RKO (cell line): ENCODE measurements around the gene PSMB10.
A peak's percentile ranks its signal among the peaks of the same experiment; 100 is the strongest.
"Not testable (repeated sequence)": the region's sequence is repeated elsewhere in the genome, so short reads cannot be mapped to it uniquely, and the experiment has no call there.

Source experiments
- DNase-seq: peaks from one replicate; pipeline ENCODE4 v3.0.0-alpha.2; 2016; ENCODE audit warnings: low spot score

Gene PSMB10

DNA sequence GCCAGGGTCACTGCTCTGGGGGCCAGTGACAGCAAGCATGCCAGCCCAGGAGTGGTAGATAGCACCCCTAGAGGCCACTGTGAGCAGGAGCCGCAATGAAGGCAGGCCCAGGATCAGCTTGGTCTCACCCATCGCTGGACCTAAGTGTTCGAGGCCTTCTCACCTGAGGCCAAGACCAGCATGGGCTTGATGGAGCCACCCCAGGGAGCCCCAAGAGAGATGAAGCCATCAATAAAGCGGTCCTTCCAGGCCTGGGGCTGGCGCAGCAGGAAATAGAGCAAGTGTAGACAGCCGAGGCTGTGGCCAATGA, 5.5 kb upstream of the PSMB10 start:
- DNase-seq: peak; percentile 66

DNA sequence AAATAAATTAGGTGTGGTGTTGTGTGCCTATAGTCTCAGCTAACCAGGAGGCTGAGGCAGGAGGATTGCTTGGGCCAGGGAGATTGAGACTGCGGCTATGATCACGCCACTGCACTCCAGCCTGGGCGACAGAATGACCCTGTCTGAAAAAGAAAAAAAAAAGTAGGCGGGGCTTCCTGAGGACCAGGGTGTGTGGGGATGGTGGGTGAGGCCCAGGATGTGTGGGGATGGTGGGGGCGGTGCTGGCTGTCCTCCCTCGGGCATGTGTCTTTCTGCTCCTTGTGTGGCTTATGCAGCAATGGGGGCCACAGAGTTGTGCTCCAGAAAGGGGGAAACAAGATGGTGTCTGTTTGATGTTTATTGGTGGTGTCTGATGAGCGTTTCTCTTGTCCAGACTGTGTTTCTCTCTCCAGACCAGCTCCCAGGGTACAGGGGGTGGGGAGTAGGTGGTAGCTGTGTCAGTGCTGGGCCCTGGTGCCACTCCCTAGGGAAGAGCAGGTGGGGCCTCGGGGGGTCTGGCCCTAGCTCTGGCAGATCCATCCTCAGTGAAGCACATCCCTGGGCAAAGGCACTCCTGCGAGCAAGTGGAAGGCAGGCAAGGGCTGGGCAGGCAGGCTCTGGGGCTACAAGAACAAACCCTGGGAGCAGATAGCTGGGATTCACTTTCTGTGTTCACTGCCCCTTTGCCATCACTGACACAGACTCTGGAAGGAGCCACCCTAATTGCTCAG, 5.0 kb upstream of the PSMB10 start:
- DNase-seq: no peak

DNA sequence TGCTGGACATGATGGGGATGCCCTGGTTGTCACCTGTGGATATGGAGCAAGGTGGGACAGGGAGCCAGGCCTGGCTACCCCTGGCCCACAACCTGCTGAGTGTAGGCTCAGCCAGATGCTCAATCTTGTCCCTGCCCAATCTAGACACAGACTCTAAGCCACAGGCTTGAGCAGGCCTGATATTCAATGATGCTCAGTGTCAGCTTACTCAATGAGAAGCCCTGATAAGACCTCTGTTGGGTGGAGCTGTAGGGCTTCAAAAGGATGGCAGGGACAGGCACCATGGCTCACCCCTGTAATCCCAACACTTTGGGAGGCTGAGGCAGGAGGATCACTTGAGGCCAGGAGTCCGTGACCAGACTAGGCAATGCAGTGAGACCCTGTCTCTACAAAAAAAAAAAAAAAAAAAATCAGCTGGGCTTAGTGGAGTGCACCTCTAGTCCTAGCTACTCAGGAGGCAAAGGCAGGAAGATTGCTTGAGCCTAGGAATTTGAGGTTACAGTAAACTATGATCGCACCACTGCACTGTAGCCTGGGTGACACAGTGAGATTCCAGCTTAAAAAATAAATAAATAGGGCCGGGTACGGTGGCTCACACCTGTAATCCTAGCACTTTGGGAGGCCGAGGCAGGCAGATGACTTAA, 3.9 kb upstream of the PSMB10 start:
- DNase-seq: no peak

DNA sequence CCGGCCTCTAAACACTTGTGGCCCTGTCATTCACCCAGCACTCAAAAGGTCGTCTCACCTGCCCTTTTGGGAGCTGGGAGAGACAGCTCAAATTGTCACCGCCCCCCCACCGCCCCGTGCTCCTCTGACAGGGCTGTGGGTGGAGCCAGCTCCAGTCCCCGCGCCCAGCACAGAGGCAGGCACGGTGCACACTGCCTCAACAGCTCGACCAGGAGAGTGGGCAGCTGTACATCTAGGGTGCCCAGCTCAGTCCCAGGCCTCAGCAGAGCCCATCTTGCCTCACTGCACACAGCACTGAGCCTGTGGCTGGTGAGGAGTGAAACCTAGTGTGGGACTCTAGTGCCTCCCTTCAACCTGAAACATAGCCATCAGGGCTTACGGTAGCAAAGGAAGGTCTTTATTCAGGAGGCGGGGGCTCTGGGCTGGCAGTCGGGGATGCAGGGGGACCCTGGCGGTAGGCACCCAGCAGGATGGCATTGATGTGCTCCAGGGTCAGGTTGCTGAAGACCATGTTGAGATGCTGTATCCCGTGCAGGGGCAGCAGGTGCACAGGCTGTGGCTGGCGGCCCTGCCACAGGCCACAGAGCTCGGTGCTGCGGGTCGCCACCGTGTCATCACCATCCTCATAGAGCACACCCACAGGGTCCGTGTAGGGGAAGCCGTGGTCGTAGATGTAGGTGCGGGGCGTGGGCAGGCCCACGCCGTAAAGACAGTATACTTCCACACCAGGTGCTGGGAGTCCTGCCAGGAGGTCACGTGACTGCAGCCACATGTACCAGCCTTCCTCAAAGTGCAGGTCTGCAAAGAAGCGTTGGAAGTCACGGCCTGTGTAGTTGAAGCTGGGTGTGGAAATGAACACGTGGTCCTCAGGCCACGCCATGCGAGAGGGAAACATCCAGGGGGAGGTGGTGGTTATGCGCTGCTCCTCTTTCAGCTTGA, 3.1 kb upstream of the PSMB10 start:
- DNase-seq: no peak

DNA sequence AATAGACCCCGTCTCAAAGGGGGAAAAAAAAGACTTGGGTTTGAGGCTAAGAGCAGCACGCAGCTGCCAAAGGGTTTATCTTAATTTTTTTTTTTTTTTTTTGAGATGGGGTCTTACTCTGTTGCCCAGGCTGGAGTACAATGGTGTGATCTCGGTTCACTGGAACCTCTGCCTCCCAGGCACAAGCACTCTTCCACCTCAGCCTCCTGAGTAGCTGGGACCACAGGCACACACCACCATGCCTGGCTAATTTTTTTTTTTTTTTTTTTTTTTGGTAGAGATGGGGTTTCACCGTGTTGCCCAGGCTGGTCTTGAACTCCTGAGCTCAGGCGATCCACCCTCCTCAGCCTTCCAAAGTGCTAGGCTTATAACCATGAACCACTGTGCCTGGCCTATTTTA, 1.1 kb upstream of the PSMB10 start:
- DNase-seq: not testable (repeated sequence)

DNA sequence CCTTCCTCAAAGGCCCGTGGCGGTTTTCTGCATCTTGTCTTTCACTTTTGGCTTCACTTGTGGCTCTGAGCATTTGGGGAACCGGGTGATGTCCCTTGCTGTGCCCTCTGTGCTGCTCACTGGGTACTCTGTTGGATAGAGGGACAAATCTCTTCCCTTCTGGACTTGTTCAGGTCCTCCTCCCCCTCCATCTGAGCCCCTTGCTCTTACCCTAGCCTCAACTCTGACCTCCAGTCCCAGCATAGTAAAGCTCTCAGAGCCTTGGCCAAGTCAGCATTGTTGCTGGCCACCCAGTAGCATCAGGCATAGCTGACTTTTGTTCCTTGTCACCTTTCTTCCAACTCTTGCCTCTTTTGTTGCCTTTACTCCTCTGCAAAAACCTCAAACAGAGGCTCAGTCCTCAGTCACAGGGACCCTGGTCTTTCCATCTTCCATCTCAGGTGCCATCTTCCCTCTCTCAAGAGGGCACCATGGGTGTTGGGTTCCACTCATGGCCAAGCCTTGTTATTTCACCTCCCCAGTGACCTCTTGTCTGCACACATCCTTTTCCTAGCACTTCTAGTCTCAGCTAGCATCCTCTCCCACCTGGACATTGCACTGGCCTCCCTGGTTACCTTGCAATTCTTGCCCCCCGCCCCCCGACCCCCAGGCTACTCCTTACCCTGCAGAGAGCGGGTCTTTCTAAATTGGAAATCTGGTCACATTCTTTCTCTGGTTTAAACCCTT, 393 bp upstream of the PSMB10 start:
- DNase-seq: peak; percentile 27

DNA sequence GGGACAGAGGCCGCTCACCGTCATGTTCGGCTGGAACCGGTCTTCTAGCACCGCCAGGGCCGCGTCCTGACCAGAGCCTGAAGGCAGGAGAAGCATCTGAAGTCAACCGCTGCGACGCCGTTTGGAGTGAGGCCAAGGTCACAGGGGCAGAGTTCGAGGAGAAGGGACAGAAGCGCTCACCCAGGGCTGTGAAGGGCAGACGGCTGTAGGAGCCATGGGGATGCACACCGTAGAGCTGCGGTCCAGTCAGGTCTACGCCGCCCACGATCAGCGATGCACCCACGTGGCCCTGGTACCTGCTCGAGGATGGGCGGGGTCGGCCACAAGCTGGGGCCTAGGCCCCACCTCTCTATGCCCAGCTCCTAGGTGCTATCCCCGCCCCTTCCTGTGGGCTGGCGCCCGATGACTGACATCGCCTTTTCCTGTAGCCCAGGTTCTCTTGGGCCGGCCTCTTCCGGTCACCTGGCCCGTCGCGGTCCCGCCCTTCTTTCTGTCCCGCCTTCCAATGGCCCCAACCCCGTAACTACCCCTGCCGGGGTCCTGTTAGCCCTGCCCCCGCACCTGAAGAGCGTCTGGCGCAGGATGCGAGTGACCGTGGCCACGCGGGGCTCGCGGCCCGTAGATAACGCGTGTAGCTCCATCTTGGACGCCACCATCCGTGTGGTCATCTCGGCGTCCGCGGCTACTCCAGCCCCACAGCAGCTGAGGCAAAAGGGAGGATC, 1.1 kb downstream of the PSMB10 start:
- peak; percentile 94 for DNase-seq

DNA sequence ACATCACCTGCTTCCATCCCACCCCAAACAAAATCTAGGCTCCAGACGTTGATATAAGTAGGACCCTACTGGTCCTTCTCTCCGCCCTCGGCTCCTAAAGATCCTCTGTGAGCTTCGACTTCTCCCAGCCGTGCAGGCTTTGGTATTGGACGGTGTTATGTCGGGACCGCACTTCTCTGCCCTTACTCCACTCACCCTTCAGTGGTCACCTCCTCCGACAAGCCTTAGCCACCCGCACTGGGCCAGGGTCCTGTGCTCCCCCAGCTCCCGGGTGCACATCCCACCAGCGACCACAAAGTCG, 1.6 kb downstream of the PSMB10 start:
- DNase-seq: no peak

DNA sequence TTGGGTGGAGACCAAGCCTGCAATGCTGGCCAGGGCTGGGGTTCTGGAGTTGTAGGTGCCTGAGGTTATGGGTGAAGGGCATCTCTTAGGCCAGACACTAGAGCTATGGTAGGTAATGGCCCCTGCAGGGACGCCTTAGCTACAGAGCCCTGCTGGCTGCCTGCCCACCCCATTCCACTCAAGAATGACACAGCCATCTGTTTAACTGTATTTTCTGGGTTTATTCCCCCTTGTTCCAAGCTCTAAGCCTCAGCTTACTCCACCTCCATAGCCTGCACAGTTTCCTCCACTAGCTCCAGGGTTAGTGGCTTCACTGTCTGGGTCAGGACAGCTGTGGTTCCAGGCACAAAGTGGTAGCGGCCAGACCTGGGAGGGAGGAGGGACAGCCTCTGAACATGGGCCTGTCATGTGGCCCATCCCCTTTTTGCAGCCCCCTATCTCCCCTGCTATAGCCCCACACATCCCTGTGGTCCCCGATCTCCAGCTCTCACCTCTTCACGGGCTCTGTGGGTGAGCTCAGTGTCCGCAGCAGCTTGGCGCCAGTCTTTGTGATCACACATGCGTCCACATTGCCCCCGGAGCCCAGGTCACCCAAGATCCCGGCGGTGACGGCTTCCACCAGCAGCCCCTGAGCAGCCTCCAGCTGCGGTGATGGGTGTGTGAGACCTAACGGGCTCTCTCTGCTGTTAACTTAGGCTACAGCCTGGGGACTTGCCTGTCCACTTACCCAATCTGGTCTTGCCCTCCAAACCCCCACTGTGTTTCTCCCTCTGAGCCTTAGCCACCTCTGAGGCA, 2.1 kb downstream of the PSMB10 start:
- DNase-seq: no peak

DNA sequence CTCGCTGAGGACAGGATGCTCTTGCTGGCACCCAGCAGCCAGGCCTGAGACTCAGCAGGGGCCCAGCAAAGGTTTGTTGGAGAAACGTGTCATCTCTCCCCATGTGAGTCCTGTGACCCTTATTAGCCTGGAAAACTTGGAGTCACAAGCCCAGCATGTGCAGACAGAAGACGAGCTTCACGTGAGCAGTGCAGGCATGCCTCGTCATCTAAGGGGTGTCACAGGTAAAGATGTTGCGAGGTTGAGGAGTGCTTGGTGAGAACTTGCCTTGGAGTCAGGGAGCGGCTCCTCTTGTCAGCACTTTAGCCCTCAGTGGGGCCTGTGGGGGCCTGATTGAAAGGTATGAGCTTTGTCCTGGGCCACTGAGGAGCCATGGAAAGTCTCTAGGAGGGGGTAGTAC, 2.8 kb downstream of the PSMB10 start:
- no peak for DNase-seq

DNA sequence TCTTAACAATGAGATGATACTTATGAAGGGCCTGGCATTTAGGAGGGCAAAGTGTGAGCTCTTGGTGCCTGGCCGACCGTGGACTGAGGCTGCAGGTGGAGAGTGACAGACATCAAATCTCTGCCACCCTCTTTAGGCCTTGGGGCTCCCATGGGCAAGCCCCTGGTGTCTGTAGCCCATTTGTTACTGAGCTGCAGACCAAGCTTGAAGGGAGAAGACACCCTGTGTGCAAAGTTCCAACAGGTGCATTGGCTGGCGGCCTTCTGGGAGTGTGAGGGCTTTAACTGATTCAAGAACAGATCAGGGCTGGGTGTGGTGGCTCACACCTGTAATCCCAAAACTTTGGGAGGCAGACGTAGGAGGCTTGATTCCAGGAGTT, 4.2 kb downstream of the PSMB10 start:
- DNase-seq: no peak

DNA sequence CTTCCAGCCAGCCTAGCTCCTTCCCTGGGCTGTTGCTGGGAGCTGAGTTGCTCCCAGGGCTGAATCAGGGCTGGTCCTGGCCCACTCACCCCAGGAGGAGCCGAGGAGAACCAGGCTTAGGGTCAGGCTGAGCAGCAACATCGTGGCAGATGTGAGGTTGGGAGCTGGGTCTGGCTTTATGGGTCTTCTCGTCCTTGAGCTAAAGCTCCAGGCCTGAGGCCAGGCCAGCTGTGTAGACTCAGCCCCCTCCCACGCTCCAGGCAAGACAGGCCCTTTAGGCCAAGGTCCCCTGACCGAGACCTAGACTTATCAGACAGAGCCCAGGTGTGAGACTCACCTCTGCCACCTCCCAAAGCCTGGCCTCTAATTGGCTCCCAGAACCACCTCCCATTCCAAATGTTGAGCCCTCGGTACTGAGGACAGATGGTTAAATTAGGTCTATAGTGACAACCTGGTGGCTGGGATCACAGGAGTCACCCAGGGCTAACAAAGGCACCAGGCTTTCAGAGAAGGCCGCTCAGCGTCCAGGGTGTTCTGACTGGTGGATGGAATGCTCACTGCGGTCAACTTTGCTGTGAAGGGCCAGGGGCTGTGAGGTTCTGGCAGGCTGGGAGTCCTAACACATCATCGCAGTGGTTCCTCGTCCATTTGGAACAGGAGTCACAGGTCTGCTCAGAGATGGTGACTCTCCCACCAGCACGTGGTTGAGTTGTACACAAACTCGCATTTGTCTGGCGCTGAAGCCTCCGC, 4.8 kb downstream of the PSMB10 start, which contains the start of gene CTRL:
TSS of gene CTRL (minus strand) at position 151 of the 750 bp plus-strand sequence. CDS start at position 141, 10 bp downstream.
- DNase-seq: no peak

DNA sequence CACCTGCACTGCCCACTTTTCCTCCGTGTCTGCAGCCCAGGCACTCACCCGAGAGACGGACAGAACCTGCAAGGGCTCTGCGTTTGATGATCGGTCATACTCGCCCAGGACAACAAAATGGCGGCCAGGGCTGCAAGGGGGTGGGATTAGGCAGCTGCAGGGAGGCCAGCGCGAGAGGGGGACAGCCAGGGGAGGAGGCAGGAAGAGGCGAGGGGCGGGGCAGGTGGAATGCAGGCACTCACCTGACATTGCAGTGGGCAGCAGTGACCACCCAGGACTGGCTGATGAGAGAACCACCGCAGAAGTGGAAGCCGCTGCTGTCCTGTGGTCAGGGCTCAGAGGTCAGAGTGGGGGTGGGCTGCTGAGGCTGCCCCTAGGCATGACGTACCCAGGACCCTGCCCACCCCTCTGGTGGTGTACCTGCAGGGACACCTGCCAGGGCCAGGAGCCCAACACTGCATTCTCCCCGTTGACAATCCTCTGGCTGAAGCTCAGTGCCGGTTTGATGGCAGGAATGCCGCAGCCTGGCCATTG, 5.9 kb downstream of the PSMB10 start:
- DNase-seq: no peak

DNA sequence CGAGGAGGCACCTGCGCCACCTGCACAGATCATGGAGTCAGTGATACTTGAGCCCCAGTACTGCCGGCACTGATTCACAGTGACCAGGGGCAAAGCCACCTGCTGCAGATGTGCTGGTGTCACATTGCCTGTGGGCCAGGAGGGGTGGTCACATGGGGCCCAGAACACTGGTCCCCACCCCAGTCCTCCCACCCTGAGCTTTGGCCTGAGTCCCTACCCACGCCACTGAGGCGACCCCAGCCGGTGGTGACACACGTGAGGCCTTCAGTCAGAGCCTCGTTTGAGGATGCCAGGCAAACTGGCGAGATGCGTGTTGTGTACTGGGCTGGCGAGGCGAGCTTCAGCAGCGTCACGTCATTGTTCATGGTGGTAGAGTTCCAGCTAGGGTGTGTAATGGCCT, 6.5 kb downstream of the PSMB10 start:
- DNase-seq: no peak

DNA sequence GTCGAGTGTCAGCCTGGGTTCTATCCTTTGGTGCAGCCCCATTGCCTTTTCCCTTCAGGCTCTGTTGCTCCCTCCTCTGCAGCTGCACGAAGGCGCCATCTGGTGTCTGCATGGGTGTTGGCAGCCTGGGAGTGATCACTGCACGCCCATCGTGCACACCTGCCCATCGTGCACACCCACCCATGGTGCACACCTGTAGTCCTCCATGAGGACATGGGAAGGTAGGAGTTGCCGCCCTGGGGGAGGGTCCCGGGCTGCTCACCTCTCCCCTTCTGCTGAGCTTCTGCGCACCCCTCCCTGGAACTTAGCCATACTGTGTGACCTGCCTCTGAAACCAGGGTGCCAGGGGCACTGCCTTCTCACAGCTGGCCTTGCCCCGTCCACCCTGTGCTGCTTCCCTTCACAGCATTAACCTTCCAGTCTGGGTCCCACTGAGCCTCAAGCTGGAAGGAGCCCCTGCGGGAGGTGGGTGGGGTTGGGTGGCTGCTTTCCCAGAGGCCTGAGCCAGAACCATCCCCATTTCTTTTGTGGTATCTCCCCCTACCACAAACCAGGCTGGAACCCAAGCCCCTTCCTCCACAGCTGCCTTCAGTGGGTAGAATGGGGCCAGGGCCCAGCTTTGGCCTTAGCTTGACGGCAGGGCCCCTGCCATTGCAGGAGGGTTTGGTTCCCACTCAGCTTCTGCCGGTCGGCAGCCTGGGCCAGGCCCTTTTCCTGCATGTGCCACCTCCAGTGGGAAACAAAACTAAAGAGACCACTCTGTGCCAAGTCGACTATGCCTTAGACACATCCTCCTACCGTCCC, 7.9 kb downstream of the PSMB10 start:
- DNase-seq: peak; percentile 68

DNA sequence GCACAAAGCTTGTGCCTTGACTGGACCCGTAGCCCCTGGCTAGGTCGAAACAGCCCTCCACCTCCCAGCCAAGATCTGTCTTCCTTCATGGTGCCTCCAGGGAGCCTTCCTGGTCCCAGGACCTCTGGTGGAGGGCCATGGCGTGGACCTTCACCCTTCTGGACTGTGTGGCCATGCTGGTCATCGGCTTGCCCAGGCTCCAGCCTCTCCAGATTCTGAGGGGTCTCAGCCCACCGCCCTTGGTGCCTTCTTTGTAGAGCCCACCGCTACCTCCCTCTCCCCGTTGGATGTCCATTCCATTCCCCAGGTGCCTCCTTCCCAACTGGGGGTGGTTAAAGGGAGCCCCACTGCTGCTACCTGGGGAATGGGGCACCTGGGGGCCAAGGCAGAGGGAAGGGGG, 8.5 kb downstream of the PSMB10 start:
- no peak for DNase-seq

DNA sequence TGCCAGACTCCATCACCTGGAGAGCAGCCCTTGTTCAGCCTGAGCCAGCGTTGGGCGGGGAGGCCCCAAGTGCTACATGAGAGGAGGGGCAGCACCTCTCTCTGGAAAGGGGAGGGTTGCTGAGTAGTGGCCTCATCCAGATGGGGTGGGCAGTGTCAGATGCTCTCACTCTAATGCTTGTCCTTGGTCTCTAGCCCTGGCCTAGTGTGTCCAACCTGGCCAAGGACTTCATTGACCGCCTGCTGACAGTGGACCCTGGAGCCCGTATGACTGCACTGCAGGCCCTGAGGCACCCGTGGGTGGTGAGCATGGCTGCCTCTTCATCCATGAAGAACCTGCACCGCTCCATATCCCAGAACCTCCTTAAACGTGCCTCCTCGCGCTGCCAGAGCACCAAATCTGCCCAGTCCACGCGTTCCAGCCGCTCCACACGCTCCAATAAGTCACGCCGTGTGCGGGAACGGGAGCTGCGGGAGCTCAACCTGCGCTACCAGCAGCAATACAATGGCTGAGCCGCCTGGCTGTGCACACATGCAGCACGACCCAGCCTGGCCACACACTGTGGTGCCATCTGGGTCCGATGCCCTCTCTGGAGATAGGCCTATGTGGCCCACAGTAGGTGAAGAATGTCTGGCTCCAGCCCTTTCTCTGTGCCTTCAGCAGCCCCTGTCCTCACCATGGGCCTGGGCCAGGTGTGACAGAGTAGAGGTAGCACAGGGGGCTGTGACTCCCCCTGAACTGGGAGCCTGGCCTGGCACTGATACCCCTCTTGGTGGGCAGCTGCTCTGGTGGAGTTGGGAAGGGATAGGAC, 9.3 kb downstream of the PSMB10 start:
- DNase-seq: no peak

DNA sequence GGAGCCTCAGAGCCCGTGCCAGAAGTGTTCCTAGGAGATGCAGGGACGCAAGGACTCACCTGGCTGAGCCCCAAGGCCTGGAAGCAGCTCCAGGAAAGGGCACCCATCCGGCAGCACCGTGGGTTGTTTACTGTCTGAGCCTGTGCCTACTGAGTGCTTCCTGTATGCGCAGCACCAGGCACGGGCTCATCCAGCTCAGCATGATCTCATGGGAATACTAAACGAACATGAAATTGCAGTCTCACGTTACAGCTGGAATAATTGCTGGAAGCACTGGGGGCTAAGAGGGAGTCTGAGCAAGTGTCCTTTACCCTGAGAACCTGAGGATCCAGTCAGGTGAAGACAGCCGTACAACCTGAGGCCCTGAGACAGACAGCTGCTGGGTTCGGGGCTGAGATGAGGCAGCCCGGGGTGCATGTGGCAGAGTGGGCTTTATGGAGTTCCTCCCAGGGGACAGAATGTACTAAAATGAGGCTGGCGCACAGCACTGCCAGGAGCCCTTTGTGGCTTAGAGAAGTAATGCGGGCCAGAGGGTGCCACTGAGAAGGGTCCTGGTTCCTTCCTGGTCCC, 10.4 kb downstream of the PSMB10 start:
- DNase-seq: no peak
